Natural killer cell (primary cell): Measurements from ENCODE around the gene PDS5B. TPM values are rescaled to one million over a fixed set of nuclear protein-coding genes. Genes with fewer than 3 reads are reported as not detected.

Source experiments
- ATAC-seq, 3 donors: fragments of 150-1000 bp in 2 of 3; fragments of 200-7000 bp in 1 of 3; cut with Tn5 transposase; 1 replicate in 1 of 3; 2 replicates in 2 of 3; pipeline ENCODE4 v1.10.0; 2021; ENCODE audit warnings: mild to moderate bottlenecking in 2 of 3, moderate library complexity in 2 of 3
- DNase-seq, 2 donors: peaks; one replicate each; pipeline versions ENCODE4 v3.0.0 to v3.0.0-alpha.2; 2013 to 2021; ENCODE audit warnings: mixed read lengths in 1 of 2
- H3K27ac ChIP-seq: one replicate; pipeline ENCODE4 v1.5.1; 2013; ENCODE audit warnings: mild to moderate bottlenecking, low read length
- H3K27me3 ChIP-seq: one replicate; pipeline ENCODE4 v1.6.1; 2013; ENCODE audit warnings: low read length; ENCODE audit not compliant: control insufficient read depth, insufficient read depth
- H3K36me3 ChIP-seq: one replicate; pipeline ENCODE4 v1.6.1; 2013; ENCODE audit warnings: low read length; ENCODE audit not compliant: control insufficient read depth, insufficient read depth
- H3K4me1 ChIP-seq: one replicate; pipeline ENCODE4 v1.6.1; 2013; ENCODE audit warnings: low read length; ENCODE audit not compliant: control insufficient read depth, insufficient read depth
- H3K4me3 ChIP-seq: one replicate; pipeline ENCODE4 v1.5.1; 2013; ENCODE audit warnings: low read length
- H3K9me3 ChIP-seq: one replicate; pipeline ENCODE4 v1.6.1; 2013; ENCODE audit warnings: low read length; ENCODE audit not compliant: control insufficient read depth, insufficient read depth
- H3K27ac Mint-ChIP-seq, 2 donors: one replicate each; pipeline ENCODE4 v1.8.0; 2022; ENCODE audit warnings: mild to moderate bottlenecking in 2 of 2, mixed read lengths in 2 of 2, moderate library complexity in 1 of 2
- H3K27me3 Mint-ChIP-seq, 2 donors: one replicate each; pipeline ENCODE4 v1.8.0; 2022; ENCODE audit warnings: low read depth in 2 of 2, mixed read lengths in 2 of 2
- H3K36me3 Mint-ChIP-seq: one replicate; pipeline ENCODE4 v1.8.0; 2022; ENCODE audit warnings: mixed read lengths
- H3K4me1 Mint-ChIP-seq, 2 donors: one replicate each; pipeline ENCODE4 v1.8.0; 2022; ENCODE audit warnings: mixed read lengths in 2 of 2
- H3K4me3 Mint-ChIP-seq: one replicate; pipeline ENCODE4 v1.8.0; 2022; ENCODE audit warnings: mild to moderate bottlenecking, moderate library complexity, mixed read lengths
- H3K9me3 Mint-ChIP-seq, 2 donors: one replicate each; pipeline ENCODE4 v1.8.0; 2022; ENCODE audit warnings: mixed read lengths in 2 of 2
- CTCF ChIP-seq: fragments of 200-600 bp; IDR thresholded peaks from one replicate; pipeline ENCODE4 v1.8.0; 2022; ENCODE audit warnings: antibody characterized with exemption
- WGBS: methylation state at CpG from one replicate; pipeline ENCODE4 v1.1.7; 2013; ENCODE audit warnings: missing lambda C conversion rate; ENCODE audit not compliant: insufficient coverage; 5-methylcytosine and 5-hydroxymethylcytosine counted together
- intact Hi-C: fragments of 100-400 bp; cut with micrococcal nuclease; formaldehyde crosslinking; loops from one replicate; pipeline ENCODE4 v1.14.2; 2022
- total RNA-seq, 4 donors: library from RNA; stranded (reverse); fragments of 120-200 nt in 1 of 4; gene quantifications; one replicate each; pipeline versions ENCODE4 v1.2.3 to v1.2.4, GENCODE V29; 2013 to 2022

PDS5B gene
- total RNA-seq, 3 donors from 2014 or later (not counting 1 experiment from before 2014, with no cell fraction given), result 59.4 to 70.6 (median 64.7) TPM

DNA sequence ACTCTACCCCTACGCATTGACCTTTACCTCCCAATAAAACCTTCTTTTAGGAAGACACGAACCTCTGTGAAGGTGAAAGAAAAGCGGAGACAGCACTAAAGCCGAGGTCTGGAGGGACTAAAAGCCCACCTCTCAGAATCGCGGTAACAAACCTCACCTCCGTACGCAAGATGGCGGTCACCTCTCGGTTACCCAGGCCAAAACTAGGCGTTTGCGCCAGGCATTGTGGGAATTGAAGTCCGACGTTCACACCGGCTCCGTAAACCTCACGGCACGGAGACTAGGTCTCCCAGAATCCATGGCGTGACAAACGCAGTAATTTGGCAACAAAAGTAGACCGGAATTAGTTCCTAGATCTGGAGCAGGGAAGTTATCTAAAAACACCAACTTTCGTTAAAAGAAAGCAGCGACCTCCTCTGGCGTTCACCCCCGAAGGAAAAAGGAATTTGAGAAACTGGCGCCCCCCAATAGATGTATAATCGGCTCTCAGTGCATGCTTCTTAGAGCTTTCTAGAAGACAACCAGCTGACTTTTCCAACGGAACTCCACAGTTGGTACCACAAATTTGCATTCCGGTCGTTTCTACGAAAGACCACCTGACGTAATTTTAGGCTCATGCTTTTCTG lies 47.5 kb upstream of the PDS5B start, which contains the start of gene N4BP2L2:
N4BP2L2 (minus strand) TSS at position 175 of the 626 bp plus-strand sequence. CDS start 1,768 bp downstream, outside the sequence.
- intact Hi-C loops, result loop anchor here (1.0 to 5.0 kb wide), 5 partner anchors 48 to 1376 kb away; partner anchors contain the start of genes BRCA2, HSPH1, N4BP2L1 and PDS5B
- peak within 1 kb of the TSS; percentile 99 for H3K4me3 Mint-ChIP-seq
- peak; percentile 85 to 97 for DNase-seq
- WGBS, result 3% methylated on average over 32 of the region's 32 CpGs
- peak within 1 kb of the TSS; percentile 96 for H3K4me3 ChIP-seq
- peaks cover 21% of the 10 kb centered on the region for H3K36me3 ChIP-seq
- peaks cover 15% of the 10 kb centered on the region for H3K4me1 ChIP-seq
- no peak for TF ChIP-seq CTCF
- H3K36me3 Mint-ChIP-seq, result no peaks in the 10 kb centered on the region
- peak; percentile 94 to 98 (median 96) for ATAC-seq
- no peaks in the 10 kb centered on the region for H3K27me3 ChIP-seq
- peaks cover 0 to 4% of the 10 kb centered on the region in 2 donors for H3K27me3 Mint-ChIP-seq
- no peaks in the 10 kb centered on the region for H3K9me3 ChIP-seq
- H3K27ac Mint-ChIP-seq, result peak within 1 kb of the TSS; percentile 98 to 99
- H3K9me3 Mint-ChIP-seq, result no peaks in the 10 kb centered on the region
- peak within 1 kb of the TSS; percentile 99 for H3K27ac ChIP-seq
- H3K4me1 Mint-ChIP-seq, result peaks cover 48 to 50% of the 10 kb centered on the region in 2 donors

- ATAC-seq (no peak), DNase-seq (no peak)
- H3K27ac ChIP-seq, result no peak overlapping the region
- H3K36me3 ChIP-seq, result no peaks in the 10 kb centered on the region
- H3K27me3 ChIP-seq, result no peaks in the 10 kb centered on the region
- no peaks in the 10 kb centered on the region for H3K36me3 Mint-ChIP-seq
- H3K4me1 Mint-ChIP-seq, result peaks cover 19 to 20% of the 10 kb centered on the region in 2 donors
- intact Hi-C loops, result no loop called here
- TF ChIP-seq CTCF, result no peak
- no peak overlapping the region for H3K27ac Mint-ChIP-seq
- no peak overlapping the region for H3K4me3 Mint-ChIP-seq
- no peak overlapping the region for H3K4me3 ChIP-seq
- H3K27me3 Mint-ChIP-seq, result peaks cover 7 to 9% of the 10 kb centered on the region in 2 donors
- WGBS, result 88% methylated on average over 1 of the region's 2 CpGs
- peaks cover 12% of the 10 kb centered on the region for H3K4me1 ChIP-seq
- H3K9me3 Mint-ChIP-seq, result no peaks in the 10 kb centered on the region
- no peaks in the 10 kb centered on the region for H3K9me3 ChIP-seq
Observed at GRCh38 chr13:32542221-32542620, 44.0 kb upstream of the PDS5B start.

DNA sequence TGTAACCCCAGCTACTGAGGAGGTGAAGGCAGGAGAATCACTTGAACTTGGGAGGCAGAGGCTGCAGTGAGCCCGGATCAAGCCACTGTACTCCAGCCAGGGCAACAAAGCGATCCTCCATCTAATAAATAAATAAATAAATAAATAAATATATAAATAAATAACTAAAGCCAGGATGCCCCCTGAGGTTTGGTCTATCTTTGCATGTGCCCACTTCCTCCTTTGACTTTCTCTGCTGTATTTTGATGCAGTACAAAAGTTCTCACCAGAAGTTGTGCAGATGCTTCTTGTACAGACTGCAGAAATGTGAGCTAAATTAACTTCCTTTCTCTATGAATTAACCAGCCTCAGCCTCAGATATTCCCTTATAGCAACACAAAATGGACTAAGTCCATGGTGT lies 41.2 kb upstream of the PDS5B start:
- intact Hi-C loops, result no loop called here

More for the DNA sequence above, 41.2 kb upstream of the PDS5B start:
- WGBS, result no CpG with 5 or more reads among the region's 2 CpGs
- no peaks in the 10 kb centered on the region for H3K4me1 Mint-ChIP-seq
- H3K4me3 Mint-ChIP-seq, result no peak overlapping the region
- no peaks in the 10 kb centered on the region for H3K9me3 Mint-ChIP-seq
- H3K36me3 Mint-ChIP-seq, result no peaks in the 10 kb centered on the region
- Histone ChIP-seq H3K9me3 (no peaks in the 10 kb centered on the region), H3K27me3 (no peaks in the 10 kb centered on the region), H3K27ac (no peak overlapping the region), H3K36me3 (no peaks in the 10 kb centered on the region), H3K4me3 (no peak overlapping the region), H3K4me1 (no peaks in the 10 kb centered on the region)
- ATAC-seq (no peak), DNase-seq (no peak)
- TF ChIP-seq CTCF, result no peak
- H3K27me3 Mint-ChIP-seq, result peaks cover 7 to 10% of the 10 kb centered on the region in 2 donors
- H3K27ac Mint-ChIP-seq, result no peak overlapping the region
